ENCODE measurements around the gene NDUFS7.

The NDUFS7 gene

GRCh38 chr19:1422360-1422759, 38.7 kb downstream of the NDUFS7 start:
- ATAC-seq = no peak
- TF ChIP-seq PPARA (CRISPR knock-in tag; IDR thresholded peaks at IDR 0.05; ENCODE audit: borderline replicate concordance) (no peak), ZNF8 (CRISPR knock-in tag; IDR thresholded peaks at IDR 0.05) (no peak), SNAI2 (CRISPR knock-in tag; IDR thresholded peaks at IDR 0.05) (no peak), ZFP3 (CRISPR knock-in tag; IDR thresholded peaks at IDR 0.05) (no peak), ISL1 (CRISPR knock-in tag; IDR thresholded peaks at IDR 0.05) (no peak), TOX (CRISPR knock-in tag; IDR thresholded peaks at IDR 0.05; ENCODE audit: borderline replicate concordance) (no peak), ZFP30 (CRISPR knock-in tag; IDR thresholded peaks at IDR 0.05) (no peak), PATZ1 (CRISPR knock-in tag; IDR thresholded peaks at IDR 0.05; ENCODE audit: borderline replicate concordance) (no peak), BACH2 (CRISPR knock-in tag; IDR thresholded peaks at IDR 0.05; ENCODE audit: borderline replicate concordance) (no peak), ESRRG (CRISPR knock-in tag; IDR thresholded peaks at IDR 0.05) (no peak), OSR1 (CRISPR knock-in tag; IDR thresholded peaks at IDR 0.05) (no peak), ZNF70 (CRISPR knock-in tag; IDR thresholded peaks at IDR 0.05) (no peak), ZC3H10 (CRISPR knock-in tag; IDR thresholded peaks at IDR 0.05) (no peak), TCF4 (CRISPR knock-in tag; IDR thresholded peaks at IDR 0.05; ENCODE audit: borderline replicate concordance) (no peak), GLIS3 (CRISPR knock-in tag; IDR thresholded peaks at IDR 0.05) (no peak)
- TF ChIP-seq, protein P1, sequence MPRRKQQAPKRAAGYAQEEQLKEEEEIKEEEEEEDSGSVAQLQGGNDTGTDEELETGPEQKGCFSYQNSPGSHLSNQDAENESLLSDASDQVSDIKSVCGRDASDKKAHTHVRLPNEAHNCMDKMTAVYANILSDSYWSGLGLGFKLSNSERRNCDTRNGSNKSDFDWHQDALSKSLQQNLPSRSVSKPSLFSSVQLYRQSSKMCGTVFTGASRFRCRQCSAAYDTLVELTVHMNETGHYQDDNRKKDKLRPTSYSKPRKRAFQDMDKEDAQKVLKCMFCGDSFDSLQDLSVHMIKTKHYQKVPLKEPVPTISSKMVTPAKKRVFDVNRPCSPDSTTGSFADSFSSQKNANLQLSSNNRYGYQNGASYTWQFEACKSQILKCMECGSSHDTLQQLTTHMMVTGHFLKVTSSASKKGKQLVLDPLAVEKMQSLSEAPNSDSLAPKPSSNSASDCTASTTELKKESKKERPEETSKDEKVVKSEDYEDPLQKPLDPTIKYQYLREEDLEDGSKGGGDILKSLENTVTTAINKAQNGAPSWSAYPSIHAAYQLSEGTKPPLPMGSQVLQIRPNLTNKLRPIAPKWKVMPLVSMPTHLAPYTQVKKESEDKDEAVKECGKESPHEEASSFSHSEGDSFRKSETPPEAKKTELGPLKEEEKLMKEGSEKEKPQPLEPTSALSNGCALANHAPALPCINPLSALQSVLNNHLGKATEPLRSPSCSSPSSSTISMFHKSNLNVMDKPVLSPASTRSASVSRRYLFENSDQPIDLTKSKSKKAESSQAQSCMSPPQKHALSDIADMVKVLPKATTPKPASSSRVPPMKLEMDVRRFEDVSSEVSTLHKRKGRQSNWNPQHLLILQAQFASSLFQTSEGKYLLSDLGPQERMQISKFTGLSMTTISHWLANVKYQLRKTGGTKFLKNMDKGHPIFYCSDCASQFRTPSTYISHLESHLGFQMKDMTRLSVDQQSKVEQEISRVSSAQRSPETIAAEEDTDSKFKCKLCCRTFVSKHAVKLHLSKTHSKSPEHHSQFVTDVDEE (CRISPR knock-in tag; IDR thresholded peaks at IDR 0.05) = no peak

DNA sequence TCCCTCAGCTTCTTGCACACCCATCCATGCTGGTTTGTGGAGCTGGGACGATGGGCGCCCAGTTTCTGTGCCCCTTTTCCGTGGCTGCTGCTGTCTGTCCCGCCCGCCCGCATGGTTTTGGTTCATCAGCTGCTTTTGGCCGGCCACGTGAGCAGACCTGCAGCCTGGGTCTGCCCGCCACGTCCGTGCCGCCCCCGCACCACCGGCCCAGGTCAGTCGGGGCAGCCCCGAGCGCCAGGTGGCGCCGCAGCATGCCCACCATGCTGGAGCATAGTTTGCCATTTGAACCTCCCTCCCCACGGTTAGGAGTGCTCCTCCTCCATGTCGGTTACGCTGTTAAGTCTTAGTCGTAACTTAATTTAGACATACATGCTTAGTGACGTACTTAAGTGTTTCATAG, 39.2 kb downstream of the NDUFS7 start:
- no peak for ATAC-seq
- TF ChIP-seq GLIS3 (CRISPR knock-in tag; IDR thresholded peaks at IDR 0.05) (no peak), ZFP3 (CRISPR knock-in tag; IDR thresholded peaks at IDR 0.05) (no peak), PATZ1 (CRISPR knock-in tag; IDR thresholded peaks at IDR 0.05; ENCODE audit: borderline replicate concordance) (no peak), BACH2 (CRISPR knock-in tag; IDR thresholded peaks at IDR 0.05; ENCODE audit: borderline replicate concordance) (no peak), PPARA (CRISPR knock-in tag; IDR thresholded peaks at IDR 0.05; ENCODE audit: borderline replicate concordance) (no peak), ZNF8 (CRISPR knock-in tag; IDR thresholded peaks at IDR 0.05) (no peak), RARB (CRISPR knock-in tag; IDR thresholded peaks at IDR 0.05) (no peak), ZC3H10 (CRISPR knock-in tag; IDR thresholded peaks at IDR 0.05) (no peak), OSR1 (CRISPR knock-in tag; IDR thresholded peaks at IDR 0.05) (no peak), CSDC2 (CRISPR knock-in tag; IDR thresholded peaks at IDR 0.05) (no peak), ZNF565 (CRISPR knock-in tag; conservative IDR thresholded peaks at IDR 0.05; ENCODE audit: low read depth) (no peak)
- TF ChIP-seq, protein P2, sequence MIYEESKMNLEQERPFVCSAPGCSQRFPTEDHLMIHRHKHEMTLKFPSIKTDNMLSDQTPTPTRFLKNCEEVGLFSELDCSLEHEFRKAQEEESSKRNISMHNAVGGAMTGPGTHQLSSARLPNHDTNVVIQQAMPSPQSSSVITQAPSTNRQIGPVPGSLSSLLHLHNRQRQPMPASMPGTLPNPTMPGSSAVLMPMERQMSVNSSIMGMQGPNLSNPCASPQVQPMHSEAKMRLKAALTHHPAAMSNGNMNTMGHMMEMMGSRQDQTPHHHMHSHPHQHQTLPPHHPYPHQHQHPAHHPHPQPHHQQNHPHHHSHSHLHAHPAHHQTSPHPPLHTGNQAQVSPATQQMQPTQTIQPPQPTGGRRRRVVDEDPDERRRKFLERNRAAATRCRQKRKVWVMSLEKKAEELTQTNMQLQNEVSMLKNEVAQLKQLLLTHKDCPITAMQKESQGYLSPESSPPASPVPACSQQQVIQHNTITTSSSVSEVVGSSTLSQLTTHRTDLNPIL (CRISPR knock-in tag; IDR thresholded peaks at IDR 0.05; ENCODE audit: low read depth) = no peak
- TF ChIP-seq, protein P3, sequence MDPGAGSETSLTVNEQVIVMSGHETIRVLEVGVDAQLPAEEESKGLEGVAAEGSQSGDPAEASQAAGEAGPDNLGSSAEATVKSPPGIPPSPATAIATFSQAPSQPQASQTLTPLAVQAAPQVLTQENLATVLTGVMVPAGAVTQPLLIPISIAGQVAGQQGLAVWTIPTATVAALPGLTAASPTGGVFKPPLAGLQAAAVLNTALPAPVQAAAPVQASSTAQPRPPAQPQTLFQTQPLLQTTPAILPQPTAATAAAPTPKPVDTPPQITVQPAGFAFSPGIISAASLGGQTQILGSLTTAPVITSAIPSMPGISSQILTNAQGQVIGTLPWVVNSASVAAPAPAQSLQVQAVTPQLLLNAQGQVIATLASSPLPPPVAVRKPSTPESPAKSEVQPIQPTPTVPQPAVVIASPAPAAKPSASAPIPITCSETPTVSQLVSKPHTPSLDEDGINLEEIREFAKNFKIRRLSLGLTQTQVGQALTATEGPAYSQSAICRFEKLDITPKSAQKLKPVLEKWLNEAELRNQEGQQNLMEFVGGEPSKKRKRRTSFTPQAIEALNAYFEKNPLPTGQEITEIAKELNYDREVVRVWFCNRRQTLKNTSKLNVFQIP (CRISPR knock-in tag; IDR thresholded peaks at IDR 0.05; ENCODE audit: borderline replicate concordance, low read depth) = no peak
- TF ChIP-seq, protein P1 (CRISPR knock-in tag; IDR thresholded peaks at IDR 0.05) = no peak
- TF ChIP-seq, protein P4, sequence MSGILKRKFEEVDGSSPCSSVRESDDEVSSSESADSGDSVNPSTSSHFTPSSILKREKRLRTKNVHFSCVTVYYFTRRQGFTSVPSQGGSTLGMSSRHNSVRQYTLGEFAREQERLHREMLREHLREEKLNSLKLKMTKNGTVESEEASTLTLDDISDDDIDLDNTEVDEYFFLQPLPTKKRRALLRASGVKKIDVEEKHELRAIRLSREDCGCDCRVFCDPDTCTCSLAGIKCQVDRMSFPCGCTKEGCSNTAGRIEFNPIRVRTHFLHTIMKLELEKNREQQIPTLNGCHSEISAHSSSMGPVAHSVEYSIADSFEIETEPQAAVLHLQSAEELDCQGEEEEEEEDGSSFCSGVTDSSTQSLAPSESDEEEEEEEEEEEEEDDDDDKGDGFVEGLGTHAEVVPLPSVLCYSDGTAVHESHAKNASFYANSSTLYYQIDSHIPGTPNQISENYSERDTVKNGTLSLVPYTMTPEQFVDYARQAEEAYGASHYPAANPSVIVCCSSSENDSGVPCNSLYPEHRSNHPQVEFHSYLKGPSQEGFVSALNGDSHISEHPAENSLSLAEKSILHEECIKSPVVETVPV (CRISPR knock-in tag; IDR thresholded peaks at IDR 0.05) = no peak
